T-cell (primary cell): ENCODE measurements around the gene CRAMP1. TPM values are rescaled to one million over a fixed set of nuclear protein-coding genes. Genes with fewer than 3 reads are reported as not detected.

Experiments
- ATAC-seq, 4 experiments: fragments of 200-7000 bp in 3 of 4; fragments of 150-1000 bp in 1 of 4; cut with Tn5 transposase; replicated peaks in 1 of 4; 1 replicate in 3 of 4; 2 replicates in 1 of 4; pipeline ENCODE4 v1.10.0; 2021; ENCODE audit warnings: moderate library complexity in 3 of 4, mild to moderate bottlenecking in 2 of 4, moderate number of reproducible peaks in 1 of 4
- CTCF ChIA-PET, 2 donors: fragments of 300-600 bp; sonication (Branson Sonifier 250); formaldehyde crosslinking; loops; one replicate each; lab custom pipeline; 2022; ENCODE audit warnings: antibody characterized with exemption in 2 of 2; lab: Charles Lee
- POLR2A ChIA-PET, 2 donors: fragments of 300-600 bp; sonication (Branson Sonifier 250); formaldehyde crosslinking; loops; one replicate each; lab custom pipeline; 2022; ENCODE audit warnings: antibody characterized with exemption in 2 of 2; lab: Charles Lee
- DNase-seq, 35 experiments: peaks; one replicate each; pipeline versions ENCODE4 v3.0.0 to v3.0.0-alpha.2; 2013 to 2023
- H3K27ac ChIP-seq: one replicate; pipeline ENCODE4 v1.5.1; 2013; ENCODE audit warnings: low read length
- H3K27me3 ChIP-seq, 2 experiments: replicated peaks in 1 of 2; 1 replicate in 1 of 2; 2 replicates in 1 of 2; pipeline versions ENCODE4 v1.6.1 to v1.7.0; 2013; ENCODE audit warnings: low read length in 1 of 2, mixed read lengths in 1 of 2; ENCODE audit not compliant: control insufficient read depth in 2 of 2, insufficient read depth in 2 of 2; ENCODE audit errors: extremely low read depth in 1 of 2
- H3K36me3 ChIP-seq, 2 donors: 1 replicate in 1 of 2; 2 replicates in 1 of 2; pipeline versions ENCODE4 v1.6.1 to v1.7.0; 2013; ENCODE audit warnings: low read length in 1 of 2; ENCODE audit not compliant: control insufficient read depth in 2 of 2, insufficient read depth in 1 of 2; ENCODE audit errors: extremely low read depth in 1 of 2
- H3K4me1 ChIP-seq, 2 experiments: 1 replicate in 1 of 2; 2 replicates in 1 of 2; pipeline versions ENCODE4 v1.6.1 to v1.7.0; 2013; ENCODE audit warnings: low read length in 2 of 2, mixed read lengths in 1 of 2; ENCODE audit not compliant: insufficient read depth in 2 of 2, control insufficient read depth in 1 of 2; ENCODE audit errors: extremely low read depth in 1 of 2
- H3K4me3 ChIP-seq, 2 donors: 1 replicate in 1 of 2; 2 replicates in 1 of 2; pipeline versions ENCODE4 v1.5.1 to v1.7.0; 2013; ENCODE audit warnings: mild to moderate bottlenecking in 2 of 2, low read length in 1 of 2, moderate library complexity in 1 of 2; ENCODE audit not compliant: control insufficient read depth in 1 of 2; ENCODE audit errors: extremely low read depth in 1 of 2
- H3K9me3 ChIP-seq: 2 replicates; pipeline ENCODE4 v1.7.0; 2013
- H3K27ac Mint-ChIP-seq, 2 donors: one replicate each; pipeline ENCODE4 v1.8.0; 2020 to 2021; ENCODE audit warnings: mild to moderate bottlenecking in 2 of 2, mixed read lengths in 2 of 2
- H3K27me3 Mint-ChIP-seq, 2 donors: one replicate each; pipeline ENCODE4 v1.8.0; 2021 to 2022; ENCODE audit warnings: mixed read lengths in 2 of 2
- H3K36me3 Mint-ChIP-seq: one replicate; pipeline ENCODE4 v1.8.0; 2021; ENCODE audit warnings: mixed read lengths
- H3K4me1 Mint-ChIP-seq, 3 donors: one replicate each; pipeline ENCODE4 v1.8.0; 2020 to 2022; ENCODE audit warnings: mixed read lengths in 3 of 3, mild to moderate bottlenecking in 1 of 3
- H3K4me3 Mint-ChIP-seq, 3 donors: one replicate each; pipeline ENCODE4 v1.8.0; 2020 to 2022; ENCODE audit warnings: mild to moderate bottlenecking in 3 of 3, mixed read lengths in 3 of 3, moderate library complexity in 3 of 3
- H3K9me3 Mint-ChIP-seq, 3 donors: one replicate each; pipeline ENCODE4 v1.8.0; 2020 to 2022; ENCODE audit warnings: mixed read lengths in 3 of 3
- WGBS: methylation state at CpG from one replicate; pipeline ENCODE4 v1.1.5; 2013; ENCODE audit warnings: missing lambda C conversion rate; ENCODE audit not compliant: insufficient coverage; 5-methylcytosine and 5-hydroxymethylcytosine counted together
- total RNA-seq, 35 experiments: library from RNA in 6 of 35; stranded (reverse) in 6 of 35; fragments of 120-200 nt in 1 of 35; gene quantifications; one replicate each; pipeline versions ENCODE4 v1.2.1 to v1.2.4 and lab custom pipeline; 2013 to 2026

Gene CRAMP1
- total RNA-seq, 5 donors from 2014 or later (not counting 1 experiment from before 2014, with no cell fraction given): 26.4 to 36.4 (median 33.0) TPM

DNA sequence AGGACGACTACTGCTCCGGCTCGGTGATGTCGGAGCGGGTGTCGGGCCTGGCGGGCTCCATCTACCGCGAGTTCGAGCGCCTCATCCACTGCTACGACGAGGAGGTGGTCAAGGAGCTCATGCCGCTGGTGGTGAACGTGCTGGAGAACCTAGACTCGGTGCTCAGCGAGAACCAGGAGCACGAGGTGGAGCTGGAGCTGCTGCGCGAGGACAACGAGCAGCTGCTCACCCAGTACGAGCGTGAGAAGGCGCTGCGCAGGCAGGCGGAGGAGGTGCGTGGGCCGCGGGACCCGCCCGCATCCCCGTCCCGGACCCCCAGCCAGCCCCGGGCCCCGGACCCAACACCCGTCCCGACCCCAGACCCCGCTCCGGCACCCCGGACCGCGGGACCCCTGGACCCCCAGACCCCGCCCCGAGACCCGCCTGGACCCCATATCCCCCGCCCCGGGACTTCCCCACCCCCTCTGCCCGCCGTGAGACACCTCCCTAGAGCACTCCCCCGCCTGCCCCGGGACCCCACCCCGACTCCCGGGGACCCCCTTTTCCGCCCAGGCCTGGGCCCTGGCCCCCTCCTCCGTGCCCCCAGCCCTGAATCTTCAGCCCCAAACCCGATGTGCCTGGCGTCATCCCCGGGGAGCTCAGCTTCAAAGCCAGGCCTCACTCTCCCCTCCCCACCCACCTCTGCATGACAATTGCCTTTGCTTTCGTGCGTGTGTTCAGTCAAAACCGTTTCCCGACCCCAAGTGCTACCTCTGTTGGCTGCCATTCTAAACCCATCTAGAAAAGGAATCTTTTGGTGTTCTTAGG lies 94.4 kb downstream of the CRAMP1 start:
- WGBS: 0% methylated on average over 35 of the region's 62 CpGs
- H3K9me3 ChIP-seq: no peaks in the 10 kb centered on the region
- peak in 33 of 35 experiments; percentile 31 to 66 (median 46) for DNase-seq
- Mint-ChIP-seq H3K4me1 (peaks cover 38 to 44% (median 41%) of the 10 kb centered on the region in 3 donors), H3K9me3 (no peaks in the 10 kb centered on the region), H3K27ac (peak overlapping the region; percentile 77 to 87), H3K36me3 (no peaks in the 10 kb centered on the region), H3K27me3 (no peaks in the 10 kb centered on the region), H3K4me3 (peak overlapping the region; percentile 90 to 99 (median 98))
- H3K36me3 ChIP-seq: peaks cover 0 to 11% of the 10 kb centered on the region in 2 donors
- ChIA-PET CTCF (interaction anchor here in 1 of 2 donors (0.6 to 2.9 kb wide), 11 partner anchors 17 to 285 kb away, joined by 3 to 16 read pairs (median 5); partner anchors contain the start of genes CRAMP1, IFT140, JPT2 and NUBP2), POLR2A (interaction anchor here (0.6 to 1.1 kb wide), 2 partner anchors 10 to 75 kb away, joined by 3 read pairs; no protein-coding TSS in a partner anchor)
- H3K4me3 ChIP-seq: peak overlapping the region; percentile 89 to 99
- ATAC-seq: peak; percentile 41 to 48 (median 44)
- peak overlapping the region; percentile 67 for H3K27ac ChIP-seq
- H3K4me1 ChIP-seq: peaks cover 0 to 49% of the 10 kb centered on the region in 2 experiments
- no peaks in the 10 kb centered on the region for H3K27me3 ChIP-seq

DNA sequence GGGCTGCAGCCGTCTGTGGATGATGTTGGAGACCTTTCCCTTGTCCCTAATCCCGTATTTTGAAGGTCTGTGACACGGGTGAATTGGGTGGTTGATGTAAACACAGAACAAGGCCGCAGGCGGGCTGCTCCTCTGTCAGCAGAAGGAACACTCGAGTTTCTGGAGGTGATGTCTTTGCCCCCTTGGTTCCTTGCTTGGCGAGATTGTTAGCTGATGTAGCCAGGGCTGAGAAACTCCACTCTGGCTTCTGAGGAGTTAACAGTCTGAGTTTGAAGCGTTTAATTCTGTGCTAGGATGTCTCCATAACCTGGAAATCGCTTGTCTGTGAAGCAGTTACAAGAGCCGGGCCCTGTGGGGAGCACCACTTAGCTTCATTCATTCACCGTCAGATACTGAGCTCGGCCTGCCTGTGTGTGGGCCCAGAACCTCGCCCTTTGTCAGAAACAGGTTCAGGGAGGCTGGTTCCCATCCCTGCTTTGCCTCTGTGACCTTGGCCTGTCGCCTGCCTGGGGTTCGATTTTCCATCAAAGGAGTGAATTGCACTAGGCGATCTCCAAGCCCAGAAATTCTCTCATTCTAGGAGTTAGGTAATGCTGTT lies 95.1 kb downstream of the CRAMP1 start:
- POLR2A ChIA-PET: interaction anchor here in 1 of 2 donors (0.6 kb wide), 1 partner anchor 75 kb away, joined by 3 read pairs; no protein-coding TSS in a partner anchor
- Mint-ChIP-seq H3K4me1 (peaks cover 38 to 45% (median 41%) of the 10 kb centered on the region in 3 donors), H3K27ac (peak overlapping the region; percentile 76 to 87), H3K36me3 (no peaks in the 10 kb centered on the region), H3K9me3 (no peaks in the 10 kb centered on the region), H3K27me3 (no peaks in the 10 kb centered on the region), H3K4me3 (peak overlapping the region; percentile 86 to 99 (median 87))
- 16% methylated on average over 11 of the region's 16 CpGs for whole genome bisulfite sequencing
- Histone ChIP-seq H3K27ac (peak overlapping the region; percentile 43), H3K9me3 (no peaks in the 10 kb centered on the region), H3K4me3 (peak overlapping the region; percentile 61 to 99), H3K27me3 (no peaks in the 10 kb centered on the region), H3K4me1 (peaks cover 0 to 51% of the 10 kb centered on the region in 2 experiments), H3K36me3 (peaks cover 0 to 8% of the 10 kb centered on the region in 2 donors)
- peak in 2 of 35 experiments; percentile 10 to 31 for DNase-seq
- CTCF ChIA-PET: interaction anchor here in 1 of 2 donors (0.6 to 2.9 kb wide), 6 partner anchors 16 to 150 kb away, joined by 3 to 16 read pairs (median 4); partner anchors contain the start of genes JPT2, NUBP2 and SPSB3
- no peak for ATAC-seq

GRCh38 chr16:1708083-1708767 lies 96.1 kb downstream of the CRAMP1 start:
- Histone ChIP-seq H3K4me1 (peaks cover 0 to 60% of the 10 kb centered on the region in 2 experiments), H3K36me3 (peaks cover 0 to 8% of the 10 kb centered on the region in 2 donors), H3K27ac (no peak overlapping the region), H3K27me3 (no peaks in the 10 kb centered on the region), H3K4me3 (peak overlapping the region in 1 of 2 donors; percentile 3), H3K9me3 (no peaks in the 10 kb centered on the region)
- WGBS: 71% methylated on average over 16 of the region's 18 CpGs
- ChIA-PET POLR2A (no interaction called here), CTCF (interaction anchor here in 1 of 2 donors (0.6 to 1.2 kb wide), 4 partner anchors 12 to 98 kb away, joined by 3 to 8 read pairs (median 3); no protein-coding TSS in a partner anchor)
- Mint-ChIP-seq H3K9me3 (no peaks in the 10 kb centered on the region), H3K27ac (peak overlapping the region in 1 of 2 donors; percentile 48), H3K27me3 (no peaks in the 10 kb centered on the region), H3K4me1 (peaks cover 45 to 52% (median 47%) of the 10 kb centered on the region in 3 donors), H3K36me3 (no peaks in the 10 kb centered on the region), H3K4me3 (peak overlapping the region; percentile 86 to 99 (median 87))
- no peak for ATAC-seq
- DNase-seq: peak in 17 of 35 experiments; percentile 7 to 44 (median 25)

DNA sequence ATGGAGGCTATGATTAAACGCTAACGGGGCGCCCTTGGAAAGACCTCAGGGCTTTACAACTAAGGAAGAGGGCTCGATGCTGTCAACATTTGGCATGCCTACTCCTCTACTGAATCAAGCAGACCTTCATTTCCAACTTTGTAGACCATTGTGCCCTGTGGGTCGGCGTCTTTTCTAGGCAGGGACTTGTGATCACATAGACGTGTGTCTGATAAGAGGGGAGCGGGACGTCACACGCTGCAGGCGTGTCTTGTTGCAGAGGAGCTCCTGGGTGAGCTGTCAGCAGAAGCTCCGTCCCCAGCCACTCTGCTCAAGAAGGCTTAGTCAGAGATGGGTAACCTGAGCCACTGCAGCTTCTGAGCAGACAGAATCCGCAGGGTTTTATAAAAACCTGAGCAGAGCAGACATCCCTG lies 96.6 kb downstream of the CRAMP1 start:
- H3K4me1 Mint-ChIP-seq: peaks cover 47 to 57% (median 52%) of the 10 kb centered on the region in 3 donors
- H3K27ac ChIP-seq: no peak overlapping the region

DNA sequence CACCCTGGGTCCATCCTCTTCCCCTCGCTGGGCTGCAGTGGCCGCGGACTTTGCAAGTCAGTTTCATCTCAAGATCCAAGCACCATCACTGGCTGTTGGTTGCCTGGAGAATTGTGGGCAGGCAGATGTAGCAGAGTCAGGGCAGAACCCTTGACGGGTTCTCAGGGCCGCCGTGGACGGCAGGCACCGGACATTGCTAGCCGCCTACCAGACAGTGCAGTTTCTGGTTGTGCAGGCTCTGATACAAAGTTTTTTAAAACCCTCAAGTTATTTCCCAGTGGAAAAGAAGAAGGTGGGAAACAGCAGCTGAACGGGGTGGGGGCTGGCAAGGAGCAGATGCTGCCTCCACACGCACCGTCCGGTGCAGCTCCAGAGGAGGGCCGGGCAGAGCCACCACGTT lies 97.2 kb downstream of the CRAMP1 start:
- Histone ChIP-seq H3K4me1 (peaks cover 0 to 67% of the 10 kb centered on the region in 2 experiments), H3K27me3 (no peaks in the 10 kb centered on the region), H3K27ac (no peak overlapping the region), H3K9me3 (no peaks in the 10 kb centered on the region), H3K36me3 (peaks cover 0 to 8% of the 10 kb centered on the region in 2 donors), H3K4me3 (no peak overlapping the region)
- ChIA-PET POLR2A (no interaction called here), CTCF (no interaction called here)
- ATAC-seq (no peak), DNase-seq (no peak)
- no CpG with 5 or more reads among the region's 15 CpGs for WGBS
- Mint-ChIP-seq H3K36me3 (no peaks in the 10 kb centered on the region), H3K4me3 (peak overlapping the region in 1 of 3 donors; percentile 99), H3K9me3 (no peaks in the 10 kb centered on the region), H3K27ac (no peak overlapping the region), H3K27me3 (no peaks in the 10 kb centered on the region), H3K4me1 (peaks cover 47 to 58% (median 57%) of the 10 kb centered on the region in 3 donors)

More for the DNA sequence above, 96.6 kb downstream of the CRAMP1 start:
- Mint-ChIP-seq H3K4me3 (peak overlapping the region; percentile 37 to 99 (median 87)), H3K36me3 (no peaks in the 10 kb centered on the region), H3K27ac (peak overlapping the region in 1 of 2 donors; percentile 48), H3K27me3 (no peaks in the 10 kb centered on the region), H3K9me3 (no peaks in the 10 kb centered on the region)
- POLR2A ChIA-PET: no interaction called here
- no peak for ATAC-seq
- peaks cover 0 to 63% of the 10 kb centered on the region in 2 experiments for H3K4me1 ChIP-seq
- peak in 13 of 35 experiments; percentile 11 to 44 (median 24) for DNase-seq
- CTCF ChIA-PET: interaction anchor here in 1 of 2 donors (0.6 to 1.2 kb wide), 4 partner anchors 12 to 98 kb away, joined by 3 to 8 read pairs (median 3); no protein-coding TSS in a partner anchor
- no peaks in the 10 kb centered on the region for H3K9me3 ChIP-seq
- peak overlapping the region in 1 of 2 donors; percentile 3 for H3K4me3 ChIP-seq
- H3K27me3 ChIP-seq: no peaks in the 10 kb centered on the region
- 87% methylated on average over 9 of the region's 13 CpGs for WGBS
- peaks cover 0 to 8% of the 10 kb centered on the region in 2 donors for H3K36me3 ChIP-seq
